Activated CD4-positive, alpha-beta T cell treated with anti-CD3 and anti-CD28 coated beads for 48 hours (primary cell): ENCODE measurements around the gene NOTCH1.

ENCODE experiments used
- DNase-seq: peaks from one replicate; pipeline ENCODE4 v3.0.0-alpha.2; 2020

NOTCH1 gene

GRCh38 chr9:136455043-136456002 lies 90.5 kb downstream of the NOTCH1 start:
- no peak for DNase-seq

- no peak for DNase-seq
These were observed 91.6 kb downstream of the NOTCH1 start for GRCh38 chr9:136454026-136454796.

DNA sequence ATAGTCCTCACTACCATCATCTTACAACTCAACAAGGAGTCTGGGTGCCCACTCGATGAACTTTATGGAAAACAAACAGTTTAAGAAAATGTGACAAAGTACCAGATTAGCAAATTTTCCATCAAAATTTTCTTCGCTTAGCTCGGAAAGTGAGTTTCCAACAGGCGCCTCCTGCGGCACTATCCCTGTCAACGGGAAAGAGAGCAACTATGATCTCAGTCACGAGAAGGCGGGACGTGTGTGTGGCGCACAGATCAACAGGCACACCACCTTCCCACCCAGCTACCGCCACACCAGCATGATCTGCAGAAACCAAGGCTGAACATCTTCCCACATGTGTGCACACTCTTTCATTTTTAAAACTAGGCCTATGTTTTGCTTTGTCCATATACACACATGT lies 92.5 kb downstream of the NOTCH1 start:
- DNase-seq, result no peak

- DNase-seq, result no peak
These were observed 94.5 kb downstream of the NOTCH1 start for GRCh38 chr9:136451221-136451877.

DNA sequence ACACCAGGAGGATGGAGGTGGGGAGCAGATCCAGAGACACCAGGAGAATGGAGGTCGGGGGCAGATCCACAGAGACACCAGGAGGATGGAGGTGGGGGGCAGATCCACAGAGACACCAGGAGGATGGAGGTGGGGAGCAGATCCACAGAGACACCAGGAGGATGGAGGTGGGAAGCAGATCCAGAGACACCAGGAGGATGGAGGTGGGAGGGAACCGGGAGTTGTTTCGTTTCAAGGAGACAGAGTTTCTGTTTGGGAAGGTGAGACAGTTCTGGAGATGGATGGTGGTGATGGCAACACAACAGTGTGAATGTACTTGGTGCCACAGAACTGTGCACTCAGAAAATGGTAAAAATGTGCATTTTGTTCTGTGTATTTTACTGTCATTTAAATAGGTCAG lies 97.2 kb downstream of the NOTCH1 start:
- DNase-seq, result no peak

DNA sequence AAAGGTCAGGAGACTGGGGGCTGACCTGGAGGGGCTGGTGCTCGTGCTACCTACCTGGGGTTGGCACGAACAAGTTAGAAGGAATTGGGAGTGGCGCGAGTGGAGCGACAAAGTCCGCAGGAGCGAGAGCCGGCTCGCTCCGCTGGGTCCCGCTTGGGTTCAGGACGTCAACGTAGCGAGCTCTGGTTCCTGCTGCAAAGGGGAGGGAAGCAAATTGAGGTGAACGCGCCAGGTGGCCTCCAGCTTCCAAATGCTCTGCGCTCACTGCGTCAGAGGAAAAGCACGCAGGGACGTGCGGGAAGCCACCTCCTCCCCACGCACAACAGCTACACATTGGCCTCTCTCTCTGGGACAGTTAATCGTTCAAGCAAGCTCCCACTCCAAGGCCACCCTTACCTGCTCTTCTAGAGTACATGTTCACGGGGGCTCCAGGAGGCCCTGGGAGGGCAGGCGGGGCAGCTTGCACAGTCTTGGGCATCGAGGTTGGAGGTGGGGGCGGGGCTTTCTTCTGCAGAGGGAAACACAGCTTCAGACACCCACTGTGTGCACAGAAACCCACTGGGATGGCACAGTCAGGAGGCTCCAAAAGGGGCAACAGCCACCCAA lies 98.6 kb downstream of the NOTCH1 start:
- DNase-seq, result no peak

- DNase-seq, result no peak
These were observed 100.0 kb downstream of the NOTCH1 start for GRCh38 chr9:136445799-136446198.
